Uterus (tissue), 4 donors: ENCODE results near the gene GPR158. TPM values are rescaled to one million over a fixed set of nuclear protein-coding genes. Genes with fewer than 3 reads are reported as not detected.

Experiments used
- DNase-seq, 2 donors: peaks; one replicate each; pipeline ENCODE4 v3.0.0-alpha.2; 2019 to 2020
- H3K27ac ChIP-seq, 2 donors: fragments of 200-600 bp; sonication (generic); 1 replicate in 1 of 2; 2 replicates in 1 of 2; pipeline ENCODE4 v1.5.1; 2016 to 2018
- H3K27me3 ChIP-seq, 2 donors: fragments of 200-600 bp; sonication (generic); one replicate each; pipeline ENCODE4 v1.5.1; 2018 to 2019; ENCODE audit warnings: control low read depth in 1 of 2
- H3K36me3 ChIP-seq, 2 donors: fragments of 200-600 bp; sonication (generic); one replicate each; pipeline ENCODE4 v1.5.1; 2019; ENCODE audit warnings: control low read depth in 1 of 2
- H3K4me1 ChIP-seq, 2 donors: fragments of 200-600 bp; sonication (generic); one replicate each; pipeline ENCODE4 v1.5.1; 2018 to 2019; ENCODE audit warnings: control low read depth in 1 of 2
- H3K4me3 ChIP-seq, 2 donors: fragments of 200-600 bp; sonication (generic); 1 replicate in 1 of 2; 2 replicates in 1 of 2; pipeline ENCODE4 v1.5.1; 2018 to 2019; ENCODE audit warnings: mild to moderate bottlenecking in 1 of 2
- H3K9me3 ChIP-seq, 2 donors: fragments of 200-600 bp; sonication (generic); one replicate each; pipeline ENCODE4 v1.5.1; 2019; ENCODE audit warnings: control low read depth in 1 of 2
- CTCF ChIP-seq, 4 experiments: fragments of 200-600 bp in 2 of 4; fragments of 450-650 bp in 2 of 4; sonication (generic) in 2 of 4; IDR thresholded peaks; one replicate each; pipeline ENCODE4 v1.5.1; 2016 to 2019; ENCODE audit warnings: antibody characterized with exemption in 4 of 4, mild to moderate bottlenecking in 2 of 4, moderate library complexity in 1 of 4
- POLR2A ChIP-seq, 2 donors: fragments of 450-650 bp; IDR thresholded peaks; one replicate each; pipeline ENCODE4 v1.6.1; 2016; ENCODE audit warnings: antibody characterized with exemption in 2 of 2, mild to moderate bottlenecking in 1 of 2, moderate library complexity in 1 of 2
- intact Hi-C: fragments of 100-400 bp; cut with DNase I; formaldehyde crosslinking; loops from one replicate; pipeline ENCODE4 v1.15.1; 2023; ENCODE audit warnings: low total_unique reads
- total RNA-seq, 4 donors: library from RNA; depleted of rRNA in 3 of 4; stranded (reverse); fragments of >200 nt in 3 of 4; gene quantifications; one replicate each; pipeline versions ENCODE4 v1.1.0 to v1.2.4, GENCODE V29; 2014 to 2023
- donor health status: DM: yes; HTN: yes; CAD: no.

Gene GPR158
- total RNA-seq, 4 donors from 2014 or later = 0.07 TPM; not detected in 3

- no peak overlapping the region for H3K27ac ChIP-seq
- no peaks in the 10 kb centered on the region for H3K36me3 ChIP-seq
- DNase-seq = no peak
- intact Hi-C loops = no loop called here
- H3K9me3 ChIP-seq = no peaks in the 10 kb centered on the region
- H3K4me3 ChIP-seq = no peak overlapping the region
- no peaks in the 10 kb centered on the region for H3K4me1 ChIP-seq
- TF ChIP-seq POLR2A (IDR thresholded peaks at IDR 0.05) = no peak
- TF ChIP-seq CTCF (IDR thresholded peaks at IDR 0.05) = no peak
- peaks cover 4 to 28% of the 10 kb centered on the region in 2 donors for H3K27me3 ChIP-seq
These were observed 6.0 kb downstream of the GPR158 start for GRCh38 chr10:25180801-25181200.

GRCh38 chr10:25182636-25183035 is 7.8 kb downstream of the GPR158 start:
- Histone ChIP-seq H3K27ac (no peak overlapping the region), H3K36me3 (no peaks in the 10 kb centered on the region), H3K27me3 (peaks cover 0 to 9% of the 10 kb centered on the region in 2 donors), H3K4me3 (no peak overlapping the region), H3K9me3 (no peaks in the 10 kb centered on the region), H3K4me1 (no peaks in the 10 kb centered on the region)
- TF ChIP-seq POLR2A (IDR thresholded peaks at IDR 0.05) = no peak
- no peak for TF ChIP-seq CTCF (IDR thresholded peaks at IDR 0.05)
- intact Hi-C loops = no loop called here
- DNase-seq = no peak

DNA sequence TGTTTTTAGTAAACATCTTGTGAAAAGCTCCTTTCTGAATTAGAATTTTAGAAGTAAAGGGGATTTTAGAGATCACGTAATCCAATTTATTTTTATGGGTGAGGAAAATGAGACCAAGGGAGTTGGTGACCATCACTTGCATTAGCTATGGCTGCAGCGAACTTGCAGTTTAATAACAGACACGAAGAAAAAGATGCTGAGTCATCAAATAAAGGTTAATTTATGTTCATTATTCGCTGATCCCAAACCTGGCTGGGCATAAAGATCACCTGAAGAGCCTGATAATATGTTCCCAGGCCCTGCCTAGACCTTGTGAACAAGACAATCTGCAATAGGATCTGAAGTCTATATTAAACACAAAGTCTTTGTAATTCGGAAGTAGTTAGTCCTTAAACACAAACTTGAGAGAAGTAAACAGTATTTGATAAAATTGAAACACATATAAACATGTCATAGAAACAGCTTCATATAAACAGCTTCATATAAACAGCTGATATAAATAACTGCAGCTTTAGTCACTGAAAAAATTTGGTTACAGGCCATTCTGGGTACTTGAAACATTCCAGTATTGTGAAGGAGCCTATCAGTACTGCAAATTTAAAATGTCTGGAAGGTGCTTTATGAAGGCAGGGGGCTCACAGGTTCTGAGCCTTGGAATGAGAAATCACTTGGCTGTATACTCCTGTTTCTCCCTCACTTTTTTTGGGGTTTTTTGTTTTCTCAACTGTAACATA is 16.5 kb downstream of the GPR158 start:
- H3K27ac ChIP-seq = no peak overlapping the region
- no peaks in the 10 kb centered on the region for H3K9me3 ChIP-seq
- TF ChIP-seq POLR2A (IDR thresholded peaks at IDR 0.05) (no peak), CTCF (IDR thresholded peaks at IDR 0.05) (no peak)
- no peak for DNase-seq
- no peak overlapping the region for H3K4me3 ChIP-seq
- no peaks in the 10 kb centered on the region for H3K36me3 ChIP-seq
- intact Hi-C loops = no loop called here
- no peaks in the 10 kb centered on the region for H3K27me3 ChIP-seq
- H3K4me1 ChIP-seq = no peaks in the 10 kb centered on the region

- TF ChIP-seq POLR2A (IDR thresholded peaks at IDR 0.05) (no peak), CTCF (IDR thresholded peaks at IDR 0.05) (no peak)
- no peak for DNase-seq
- H3K36me3 ChIP-seq = no peaks in the 10 kb centered on the region
- intact Hi-C loops = no loop called here
- H3K27me3 ChIP-seq = no peaks in the 10 kb centered on the region
- no peaks in the 10 kb centered on the region for H3K4me1 ChIP-seq
- H3K27ac ChIP-seq = no peak overlapping the region
- no peaks in the 10 kb centered on the region for H3K9me3 ChIP-seq
- no peak overlapping the region for H3K4me3 ChIP-seq
These were observed 23.4 kb downstream of the GPR158 start for GRCh38 chr10:25198151-25198550.

GRCh38 chr10:25206693-25207414 is 32.1 kb downstream of the GPR158 start:
- TF ChIP-seq POLR2A (IDR thresholded peaks at IDR 0.05) = no peak
- no peak for TF ChIP-seq CTCF (IDR thresholded peaks at IDR 0.05)
- Histone ChIP-seq H3K27me3 (no peaks in the 10 kb centered on the region), H3K36me3 (no peaks in the 10 kb centered on the region), H3K4me3 (no peak overlapping the region), H3K27ac (no peak overlapping the region), H3K4me1 (no peaks in the 10 kb centered on the region), H3K9me3 (no peaks in the 10 kb centered on the region)
- DNase-seq = no peak
- intact Hi-C loops = no loop called here
